Measurements from ENCODE around the gene SLC12A6.

DNA sequence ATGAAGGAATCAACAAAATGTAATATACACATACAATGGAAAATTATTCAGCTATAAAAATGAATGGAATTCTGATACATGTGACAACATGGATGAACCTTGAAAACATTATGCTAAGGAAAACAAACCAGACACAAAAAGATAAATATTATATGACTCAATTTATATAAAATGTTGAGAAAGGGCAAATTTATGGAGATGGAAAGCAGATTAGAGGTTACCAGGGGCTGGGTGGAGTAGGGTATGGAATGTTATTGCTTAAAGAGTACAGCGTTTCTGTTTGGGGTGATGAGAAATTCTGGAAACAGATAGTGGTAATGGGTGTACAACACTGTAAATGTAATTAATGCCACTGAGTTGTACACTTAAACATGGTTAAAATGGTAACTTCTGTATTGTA is 61.9 kb downstream of the SLC12A6 start:
- TF ChIP-seq SUZ12 (IDR thresholded peaks at IDR 0.05; ENCODE audit: extremely low read depth, insufficient read depth, insufficient read length), result no peak
- no peak for TF ChIP-seq YY1 (IDR thresholded peaks at IDR 0.05; ENCODE audit: insufficient read depth, insufficient read length)
- TF ChIP-seq ZNF274 (IDR thresholded peaks at IDR 0.05; ENCODE audit: low read depth, low read length), result no peak
